ENCODE results near the gene ANKRD22.

ANKRD22 gene

GRCh38 chr10:88835096-88835909 is 16.3 kb downstream of the ANKRD22 start:
- peak; percentile 68 for DNase-seq (ENCODE audit: low spot score)
- TF ChIP-seq CTCF (IDR thresholded peaks at IDR 0.05; ENCODE audit: extremely low read depth, missing control alignments): peak; percentile 81

- no peak for DNase-seq (ENCODE audit: low spot score)
- no peak for TF ChIP-seq CTCF (IDR thresholded peaks at IDR 0.05; ENCODE audit: extremely low read depth, missing control alignments)
Measured at GRCh38 chr10:88833723-88834122, 17.9 kb downstream of the ANKRD22 start.

GRCh38 chr10:88833156-88833555 is 18.5 kb downstream of the ANKRD22 start:
- TF ChIP-seq CTCF (IDR thresholded peaks at IDR 0.05; ENCODE audit: extremely low read depth, missing control alignments): no peak
- DNase-seq (ENCODE audit: low spot score): no peak

- no peak for DNase-seq (ENCODE audit: low spot score)
- no peak for TF ChIP-seq CTCF (IDR thresholded peaks at IDR 0.05; ENCODE audit: extremely low read depth, missing control alignments)
Measured at GRCh38 chr10:88832376-88832775, 19.3 kb downstream of the ANKRD22 start.

GRCh38 chr10:88831709-88832108 is 19.9 kb downstream of the ANKRD22 start:
- TF ChIP-seq CTCF (IDR thresholded peaks at IDR 0.05; ENCODE audit: extremely low read depth, missing control alignments): no peak
- DNase-seq (ENCODE audit: low spot score): no peak

GRCh38 chr10:88830643-88831268 is 20.9 kb downstream of the ANKRD22 start:
- TF ChIP-seq CTCF (IDR thresholded peaks at IDR 0.05; ENCODE audit: extremely low read depth, missing control alignments): no peak
- DNase-seq (ENCODE audit: low spot score): no peak

GRCh38 chr10:88828310-88828709 is 23.3 kb downstream of the ANKRD22 start:
- TF ChIP-seq CTCF (IDR thresholded peaks at IDR 0.05; ENCODE audit: extremely low read depth, missing control alignments): no peak

More at GRCh38 chr10:88828310-88828709, 23.3 kb downstream of the ANKRD22 start:
- no peak for DNase-seq (ENCODE audit: low spot score)
